Measurements from ENCODE around the gene TGM1.
A peak's percentile ranks its signal among the peaks of the same experiment; 100 is the strongest.

Gene TGM1

DNA sequence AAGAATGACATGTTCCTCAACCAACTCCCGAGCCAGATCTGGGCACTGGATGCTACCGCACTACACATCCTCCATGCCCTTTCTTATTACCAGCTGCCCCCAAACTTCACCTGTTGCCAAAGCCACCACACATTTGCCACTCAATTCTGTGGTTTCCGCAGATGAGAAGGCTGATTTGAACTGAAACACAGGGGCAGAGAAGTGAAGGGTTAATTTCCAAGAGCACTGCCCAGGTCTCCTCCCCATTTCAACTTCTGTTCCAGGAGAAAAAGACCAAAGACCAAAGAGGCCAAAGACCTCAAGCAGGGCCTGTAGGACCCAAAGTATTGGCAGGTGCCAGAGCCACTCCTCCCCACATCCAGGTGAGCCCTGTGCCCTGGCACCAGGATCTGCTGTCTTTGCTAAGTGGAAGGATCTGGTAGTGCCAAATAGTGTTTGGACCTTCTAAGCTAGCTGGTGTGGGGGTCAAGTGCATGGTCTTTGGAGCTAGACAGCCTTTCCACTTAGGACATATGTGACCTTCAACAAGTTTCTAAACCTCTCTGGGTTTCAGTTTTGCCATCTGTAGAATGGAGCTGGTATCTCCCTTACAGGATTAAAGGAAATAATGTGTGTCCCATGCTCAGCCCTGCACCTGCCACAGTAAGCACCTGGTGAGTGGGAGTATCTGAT lies 28.6 kb upstream of the TGM1 start:
- DNase-seq = no peak

DNA sequence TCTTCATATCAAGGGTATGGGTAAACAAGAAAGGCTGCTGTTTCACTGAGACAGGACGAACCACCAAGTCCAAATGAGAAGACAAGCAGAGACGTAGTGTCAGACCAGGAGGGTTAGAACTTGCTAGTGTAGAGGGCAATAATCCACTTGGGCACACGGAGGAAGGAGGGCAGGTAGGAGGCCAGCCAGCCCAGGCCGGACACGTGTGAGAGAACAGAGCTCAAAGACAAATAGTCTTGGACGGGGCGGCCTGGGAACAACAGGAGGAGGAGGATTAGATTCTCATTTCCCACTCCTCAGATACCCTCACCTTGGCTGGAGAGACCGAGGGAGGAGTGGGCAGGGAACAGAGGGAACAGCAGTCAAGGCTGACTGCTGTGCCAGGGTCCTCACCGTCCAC lies 27.8 kb upstream of the TGM1 start:
- no peak for DNase-seq

DNA sequence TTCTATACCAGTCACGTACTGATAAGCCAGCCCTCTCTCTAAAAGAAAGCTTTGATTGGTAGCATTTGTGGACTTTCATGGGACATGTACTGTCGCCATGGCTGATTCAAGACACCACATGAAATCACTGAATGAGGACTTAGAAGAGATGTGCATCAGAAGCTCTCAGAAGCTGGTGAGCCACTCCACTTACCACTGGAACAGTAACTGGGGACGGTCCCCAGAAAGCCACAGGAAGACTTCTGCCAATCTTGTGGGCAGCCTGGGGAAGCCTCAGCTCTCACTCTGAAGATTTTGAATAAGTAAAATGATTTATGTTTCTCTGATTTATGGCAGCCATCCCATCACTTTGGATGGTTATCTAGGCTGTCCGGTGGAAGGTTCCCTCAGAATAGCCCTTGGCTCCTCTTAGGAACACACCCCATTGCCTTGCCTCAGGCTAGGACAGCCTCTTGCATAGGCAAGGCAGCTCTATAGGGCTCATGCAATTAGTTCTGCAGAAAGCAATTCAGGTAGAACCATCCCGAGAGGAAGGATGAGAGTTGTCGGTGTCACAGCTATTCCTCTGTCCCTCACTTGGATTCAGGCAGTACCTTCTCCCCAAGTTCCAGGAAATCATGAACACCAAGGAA lies 26.8 kb upstream of the TGM1 start:
- DNase-seq = peak; percentile 82

DNA sequence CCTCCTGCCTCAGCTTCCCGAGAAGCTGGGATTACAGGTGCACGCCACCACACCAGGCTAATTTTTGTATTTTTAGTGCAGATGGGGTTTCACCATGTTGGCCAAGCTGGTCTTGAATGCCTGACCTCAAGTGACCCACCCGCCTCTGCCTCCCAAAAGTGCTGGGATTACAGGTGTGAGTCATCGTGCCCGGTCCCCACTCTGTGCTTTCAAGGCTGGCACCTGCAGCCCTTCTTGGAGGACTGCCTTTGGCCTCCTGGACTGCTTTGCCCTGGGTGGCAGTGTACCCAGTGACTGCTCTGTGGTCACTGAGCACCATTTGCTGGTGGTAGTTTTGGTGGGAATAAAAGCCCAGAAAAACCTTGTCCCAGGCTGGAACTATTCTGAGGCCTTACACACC lies 24.0 kb upstream of the TGM1 start:
- DNase-seq = no peak

DNA sequence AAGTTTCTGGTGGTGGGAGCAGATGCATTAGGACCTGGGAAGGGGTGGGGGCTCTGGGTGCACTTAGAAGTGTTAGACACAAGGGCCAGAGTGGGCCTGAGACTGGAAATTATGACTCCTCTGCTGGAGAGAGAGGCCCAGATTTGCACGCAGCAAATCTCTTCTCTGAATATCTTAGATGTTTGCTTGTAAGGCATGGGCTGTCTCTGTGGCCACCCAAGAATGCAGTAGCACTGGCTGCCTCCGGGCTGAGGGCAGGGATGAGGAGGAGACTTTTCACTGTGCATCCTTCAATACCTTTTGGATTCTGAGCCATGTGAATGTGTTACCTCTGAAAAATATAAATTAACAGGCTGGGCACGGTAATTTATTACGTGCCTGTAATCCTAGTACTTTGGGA lies 22.4 kb upstream of the TGM1 start:
- DNase-seq = no peak

DNA sequence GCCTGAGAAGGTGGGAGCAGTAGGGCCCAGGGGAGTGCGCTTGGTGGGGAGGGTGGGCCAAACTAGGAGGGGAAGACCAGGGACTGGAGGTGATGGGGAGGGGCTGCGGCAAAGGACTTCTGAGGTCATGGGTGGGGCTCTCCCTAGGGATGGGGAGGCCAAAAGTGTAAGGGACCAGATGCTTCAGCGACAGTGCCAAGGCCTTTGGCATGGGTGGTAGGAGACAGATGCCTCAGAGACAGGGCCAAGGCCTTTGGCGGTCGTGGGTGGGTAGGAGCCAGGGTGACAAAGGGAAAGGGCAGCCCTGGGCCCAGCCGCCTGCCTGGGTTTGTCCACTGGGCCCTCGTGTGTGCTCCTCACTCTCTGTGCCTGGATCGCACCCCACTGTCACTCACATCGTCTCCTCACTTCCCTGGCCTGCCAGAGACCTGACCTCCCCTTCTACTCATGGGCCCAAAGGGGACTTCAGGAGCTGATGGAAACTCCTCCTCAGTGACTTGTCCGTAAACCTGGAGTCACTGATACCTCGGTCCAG lies 21.6 kb upstream of the TGM1 start:
- no peak for DNase-seq

DNA sequence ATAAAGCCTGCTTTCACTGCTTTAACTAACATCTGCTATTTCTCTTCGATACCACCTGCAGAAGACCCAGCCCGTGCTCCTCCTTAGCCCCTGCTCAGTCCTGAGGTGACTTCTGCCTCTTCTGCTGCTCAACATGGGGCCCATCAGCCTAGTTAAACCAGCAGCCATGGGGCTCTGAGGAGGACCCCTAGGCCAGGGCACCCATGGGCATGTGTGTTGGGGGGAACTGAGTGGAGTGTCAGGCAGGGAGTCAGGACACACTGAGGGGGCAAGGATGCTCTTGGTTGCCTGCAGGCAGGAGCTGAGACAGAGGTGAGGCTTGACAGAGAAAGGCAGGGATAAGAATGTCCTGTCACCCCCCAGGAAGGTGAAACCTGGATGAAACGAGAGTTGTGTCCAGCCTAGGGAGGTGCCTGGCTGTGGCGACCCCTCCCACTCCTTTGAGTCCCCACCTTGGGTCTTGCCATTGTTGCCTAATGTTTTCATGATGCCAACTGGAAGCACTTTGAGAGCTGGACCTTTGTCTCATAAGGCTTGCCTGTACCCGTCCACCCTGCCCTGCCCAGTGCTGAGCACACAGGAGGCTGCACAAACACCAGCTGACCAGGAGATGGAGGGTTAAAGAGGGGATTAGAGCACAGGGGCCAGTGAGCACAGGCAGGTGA lies 21.0 kb upstream of the TGM1 start:
- DNase-seq = no peak

DNA sequence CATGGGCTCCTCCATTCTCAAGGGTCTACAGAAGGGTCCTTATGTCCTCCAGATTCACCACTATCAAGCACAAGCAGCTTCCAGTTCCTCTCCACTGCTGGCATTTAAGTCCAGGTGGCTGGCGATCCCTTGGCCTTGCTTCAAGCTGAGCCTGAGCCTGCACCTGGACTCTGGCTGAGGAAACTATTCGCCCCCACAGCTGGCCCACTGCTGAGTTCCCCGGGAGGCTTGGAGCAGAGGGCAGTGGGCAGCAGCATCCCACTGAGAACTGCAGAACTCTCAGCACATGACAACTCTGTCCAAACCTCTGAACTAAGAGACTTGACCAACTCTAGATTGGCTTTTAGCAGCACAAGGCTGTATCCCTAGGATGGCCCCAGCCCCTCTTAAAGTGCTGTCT lies 19.8 kb upstream of the TGM1 start:
- DNase-seq = no peak

DNA sequence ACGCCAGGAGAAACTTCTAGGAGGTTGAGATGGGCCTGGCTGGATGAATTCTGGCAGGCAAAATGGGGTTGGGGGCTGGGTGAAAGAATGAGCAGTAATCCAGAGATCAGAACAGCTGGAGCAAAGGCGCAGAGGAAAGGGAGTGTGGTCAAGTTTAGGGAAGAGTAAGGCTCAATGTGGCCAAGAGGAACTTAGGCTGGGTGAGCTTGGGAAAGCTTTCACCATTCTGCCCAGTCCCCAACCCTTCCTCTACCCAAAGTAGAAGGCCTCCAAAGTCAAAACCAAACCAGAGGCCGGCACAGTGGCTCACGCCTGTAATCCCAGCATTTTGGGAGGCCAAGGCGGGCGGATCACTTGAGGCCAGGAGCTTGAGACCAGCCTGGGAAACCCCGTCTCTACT lies 18.7 kb upstream of the TGM1 start:
- DNase-seq = no peak

DNA sequence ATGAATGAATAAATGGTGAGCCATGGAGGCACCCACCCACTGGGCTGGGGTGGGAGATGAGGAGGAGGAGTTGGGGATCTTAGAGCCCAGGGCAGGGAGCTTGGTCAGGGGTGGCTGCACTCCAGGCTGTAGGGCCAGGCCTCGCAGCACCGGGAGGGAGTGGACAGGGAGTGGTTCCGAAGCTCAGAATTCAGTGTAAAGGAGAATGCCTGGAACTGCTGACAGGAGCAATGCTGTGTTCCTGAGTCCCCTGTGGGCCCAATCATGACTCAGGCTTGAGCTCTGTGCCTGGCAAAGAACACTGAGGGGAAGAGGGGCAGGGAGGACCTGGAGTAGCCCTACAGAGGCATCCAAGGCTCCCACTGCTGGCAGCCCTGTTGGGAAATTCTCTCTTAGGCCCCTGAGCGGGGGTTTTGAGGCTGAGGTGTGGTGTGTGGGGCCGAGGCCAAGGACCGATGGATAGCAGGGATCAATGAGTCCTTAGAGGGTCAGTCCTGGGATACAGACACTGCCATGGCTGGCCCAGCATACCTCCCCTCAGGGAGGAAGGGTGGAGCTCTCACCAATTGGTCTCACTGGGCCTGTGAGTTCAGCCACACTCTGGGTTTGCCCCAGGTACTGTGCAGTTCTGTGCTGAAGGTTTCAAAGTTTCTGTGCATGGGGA lies 18.0 kb upstream of the TGM1 start:
- no peak for DNase-seq

DNA sequence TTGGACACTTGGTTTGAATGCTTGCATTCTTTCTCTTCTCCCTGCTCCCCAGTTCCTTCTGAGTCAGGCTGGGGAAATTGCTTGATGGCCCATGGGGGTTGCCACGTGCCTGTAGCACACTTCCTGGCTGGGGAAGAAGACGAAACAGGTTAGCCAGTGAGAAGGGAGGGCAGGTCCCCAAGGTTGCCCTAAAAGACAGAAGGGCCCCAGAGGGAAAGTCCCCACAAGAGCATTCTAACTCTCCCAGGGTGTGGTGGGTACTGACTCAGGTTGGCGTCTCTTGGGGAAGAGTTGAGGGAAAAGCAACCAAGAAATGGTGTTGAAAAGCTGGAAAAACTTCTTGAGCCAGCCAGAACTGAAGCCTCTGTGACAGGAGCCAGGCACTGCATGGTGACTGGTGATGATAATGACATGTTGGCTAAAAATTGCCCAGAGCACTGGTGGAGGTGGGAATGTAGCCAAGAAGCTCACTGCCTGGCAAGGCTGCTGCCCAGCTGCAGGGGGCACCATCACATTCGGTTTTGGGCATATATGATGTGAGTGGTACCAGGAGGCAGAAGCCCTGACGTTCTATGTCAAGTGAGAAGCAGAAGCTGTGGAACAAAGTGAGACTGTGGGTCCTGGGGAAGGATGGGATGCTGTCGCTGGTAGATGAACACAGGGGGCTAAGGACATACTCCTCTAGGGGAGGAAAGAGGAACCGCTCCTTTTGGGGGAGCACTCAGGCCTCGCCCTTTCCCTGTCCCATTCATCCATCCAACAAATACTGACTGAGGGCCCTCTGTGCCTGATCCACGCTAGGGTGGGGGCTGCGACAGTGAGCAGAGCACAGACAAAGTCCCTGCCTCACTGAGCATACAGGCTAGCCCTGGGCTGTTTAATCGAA lies 16.6 kb upstream of the TGM1 start:
- peak; percentile 75 for DNase-seq

DNA sequence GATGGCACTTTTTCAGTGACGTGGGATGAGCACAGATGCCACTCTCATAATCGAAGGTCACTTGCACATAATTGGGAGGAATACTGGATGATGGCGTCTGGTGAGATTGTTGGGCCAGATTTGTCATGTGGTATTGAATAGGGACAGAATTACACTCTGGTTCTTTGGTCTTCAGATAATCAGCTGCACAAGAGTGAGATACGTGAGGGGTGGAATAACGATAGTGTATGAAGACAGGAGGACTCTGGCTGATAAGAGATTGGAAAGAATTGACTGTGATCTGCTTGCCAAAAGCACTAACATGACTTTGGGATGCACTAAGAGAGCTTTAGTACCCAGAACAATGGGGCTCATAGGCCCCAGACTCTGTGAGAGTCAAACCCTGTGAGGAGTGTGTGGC lies 15.4 kb upstream of the TGM1 start:
- no peak for DNase-seq

DNA sequence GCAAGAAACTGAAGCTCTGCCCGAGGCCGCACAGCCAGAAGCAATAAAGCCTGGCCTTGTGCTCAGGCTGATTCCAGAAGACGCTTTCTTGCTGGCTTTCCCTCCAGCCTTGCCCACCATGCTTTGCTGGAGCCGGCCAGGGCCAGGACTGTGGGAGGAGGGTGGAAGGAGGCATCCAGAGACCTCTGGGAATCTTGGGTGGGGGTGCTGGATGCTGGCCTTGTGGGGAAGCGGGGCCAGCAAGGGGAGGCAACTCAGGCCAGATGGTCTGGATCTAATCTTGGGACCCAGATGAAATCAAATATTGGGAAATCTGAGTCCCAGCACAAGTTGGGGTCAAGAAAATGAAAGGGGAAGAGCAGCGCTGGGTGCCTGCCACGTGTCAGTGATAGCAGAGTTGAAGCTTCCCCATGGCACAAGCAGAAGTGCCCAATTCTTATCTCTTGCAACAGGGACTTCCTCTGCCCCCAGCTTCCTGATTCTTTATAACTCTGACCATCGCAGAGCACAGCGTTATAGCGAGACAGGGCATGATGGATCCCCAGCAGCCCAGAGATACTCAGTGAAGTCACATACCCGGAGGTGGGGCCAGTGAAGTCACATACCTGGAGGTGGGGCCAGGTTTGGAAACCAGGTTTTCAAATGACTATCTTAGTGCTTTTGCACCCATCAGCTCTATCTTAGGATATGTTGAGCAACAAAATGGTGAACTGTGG lies 14.8 kb upstream of the TGM1 start:
- peak; percentile 49 for DNase-seq

DNA sequence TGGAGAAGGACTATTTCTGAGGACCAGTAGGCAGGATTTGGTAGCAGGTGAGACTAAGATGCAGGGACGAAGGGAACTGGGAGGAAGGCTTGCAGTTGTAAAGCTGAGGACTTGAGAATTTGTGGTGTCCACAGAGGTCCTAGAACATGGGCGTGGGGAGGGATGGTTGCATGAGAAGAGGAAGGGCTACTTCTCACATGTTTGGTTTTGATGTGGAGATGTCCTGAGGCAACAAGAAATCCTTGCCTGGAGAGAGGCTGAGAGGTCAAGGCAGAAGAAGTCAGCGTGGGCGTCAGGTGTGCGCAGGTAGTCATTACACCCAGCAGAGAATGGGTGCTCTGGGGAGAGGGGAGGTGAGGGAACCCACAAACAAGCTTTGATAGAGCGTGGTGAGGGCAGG lies 14.1 kb upstream of the TGM1 start:
- DNase-seq = no peak

DNA sequence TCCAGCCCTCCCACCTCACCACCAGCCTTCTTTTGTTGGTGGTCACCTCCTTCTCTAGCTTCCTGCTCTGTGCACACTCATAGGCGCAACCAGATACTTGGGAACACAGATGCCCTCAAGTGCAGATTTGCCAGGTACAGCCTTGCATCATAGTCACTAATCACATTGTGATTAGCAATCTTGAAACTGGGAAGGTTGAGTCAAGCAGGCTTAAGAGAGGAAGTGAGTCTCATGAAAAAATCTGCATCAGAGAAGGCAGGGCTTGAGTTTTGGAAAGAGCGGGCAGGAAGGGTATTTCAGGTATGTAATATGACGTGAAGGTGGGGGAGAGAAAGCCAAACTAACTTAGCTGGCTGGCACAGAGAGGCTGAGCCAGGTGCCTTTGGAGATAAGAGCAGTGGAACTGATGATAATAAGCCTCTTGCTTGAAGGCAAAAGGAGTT lies 11.1 kb upstream of the TGM1 start:
- DNase-seq = peak; percentile 66

DNA sequence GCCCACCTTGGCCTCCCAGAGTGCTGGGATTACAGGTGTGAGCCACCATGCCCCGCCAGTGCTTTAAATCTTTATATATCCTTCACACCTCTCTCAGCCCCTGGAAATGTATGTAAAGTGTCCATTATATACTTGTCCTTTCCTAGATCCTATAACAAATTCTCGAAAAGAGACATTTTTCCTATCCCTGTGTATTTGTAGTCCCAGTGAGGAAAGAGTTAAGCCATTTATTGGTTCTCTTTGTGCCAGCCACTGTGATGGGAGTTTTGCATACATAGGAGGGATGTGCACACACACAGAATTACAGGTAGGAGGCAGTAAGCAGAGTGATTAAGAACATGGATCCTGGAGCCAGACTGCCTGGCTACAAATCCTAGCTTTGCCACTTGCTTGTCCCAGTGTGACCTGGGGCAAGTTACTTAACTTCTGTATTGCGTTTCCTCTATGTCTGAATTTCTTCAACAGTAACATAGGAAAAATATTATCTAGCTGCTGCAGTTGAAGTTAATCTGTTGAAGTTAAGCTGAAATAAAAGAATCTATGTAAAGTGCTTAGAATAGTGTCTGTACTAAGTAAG lies 10.5 kb upstream of the TGM1 start:
- no peak for DNase-seq

DNA sequence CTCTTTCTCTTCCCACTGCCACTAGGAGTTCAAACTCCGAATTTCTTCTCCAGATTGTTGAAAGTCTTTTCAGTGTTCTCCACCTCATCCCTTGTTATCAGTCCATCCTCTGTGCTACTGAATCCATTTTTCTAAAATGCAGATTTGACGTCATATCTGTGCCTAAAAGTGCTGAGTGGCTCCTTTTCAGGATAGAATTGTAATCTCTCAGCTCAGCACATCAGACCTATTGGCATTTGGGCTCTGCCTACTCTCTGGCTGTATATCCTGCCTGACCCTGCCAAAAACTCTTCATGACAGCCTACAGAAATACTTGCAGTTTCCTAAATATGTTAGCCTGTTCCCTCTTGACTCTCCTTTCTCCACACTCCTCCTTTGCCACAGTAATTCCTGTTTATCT lies 9.5 kb upstream of the TGM1 start:
- DNase-seq = no peak

DNA sequence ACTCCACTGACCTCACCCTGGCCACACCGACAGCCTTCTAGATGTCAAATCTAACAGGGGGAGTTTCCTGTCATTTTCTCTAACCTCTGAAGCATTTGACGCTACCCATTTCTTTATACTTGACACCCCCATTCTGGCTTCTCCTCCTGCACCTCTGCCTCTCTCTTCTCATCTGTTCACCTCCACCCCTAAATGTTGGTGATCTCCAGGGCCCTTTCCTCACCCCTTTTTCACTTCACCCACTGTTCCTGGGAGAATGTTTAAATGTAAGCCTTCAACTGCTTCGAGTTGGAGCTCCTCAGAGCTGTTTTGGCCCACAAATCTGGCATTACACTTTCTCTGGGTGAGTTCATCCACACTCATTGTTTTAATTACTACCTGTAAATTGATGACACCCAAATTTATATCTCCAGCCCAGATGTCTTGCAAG lies 8.9 kb upstream of the TGM1 start:
- no peak for DNase-seq

DNA sequence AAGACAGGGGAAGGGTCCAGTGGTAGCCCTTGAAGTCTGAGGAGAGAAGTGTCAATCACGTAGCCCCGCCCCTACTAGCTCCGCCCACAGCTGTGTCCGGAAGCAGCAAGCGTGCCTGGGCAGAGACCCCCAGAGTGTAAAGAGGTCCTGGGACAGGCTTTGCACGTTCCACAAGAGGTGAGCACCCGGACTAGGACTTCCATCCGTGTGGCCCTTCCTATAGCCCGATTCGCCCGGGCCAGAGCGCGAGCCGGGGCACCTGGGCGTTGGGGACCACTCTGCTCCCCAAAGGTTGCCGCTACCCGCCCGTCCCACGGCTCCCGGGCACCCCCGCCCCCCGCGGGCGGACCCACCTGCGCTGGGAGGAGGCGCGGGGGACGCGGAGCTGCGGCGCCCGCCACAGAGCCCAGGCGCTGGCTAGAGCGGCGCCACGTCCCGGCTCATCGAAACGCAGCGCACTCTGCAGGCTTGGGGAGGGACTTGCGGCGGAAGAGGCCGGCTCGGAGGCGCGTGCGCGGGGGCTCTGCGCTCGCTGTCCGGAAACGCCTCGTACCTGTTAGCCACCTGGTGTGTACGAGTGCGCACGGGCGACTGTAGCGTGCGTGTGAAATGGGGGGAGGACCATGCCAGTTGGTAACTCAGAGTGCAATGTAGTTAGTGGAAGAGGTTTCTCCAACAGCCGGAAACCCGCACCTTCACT lies 8.3 kb upstream of the TGM1 start, which contains the start of gene RABGGTA:
Gene RABGGTA, minus strand, starts transcription at position 464 of the 700 bp plus-strand sequence. CDS start 482 bp downstream, outside the sequence.
- peak; percentile 90 for DNase-seq

DNA sequence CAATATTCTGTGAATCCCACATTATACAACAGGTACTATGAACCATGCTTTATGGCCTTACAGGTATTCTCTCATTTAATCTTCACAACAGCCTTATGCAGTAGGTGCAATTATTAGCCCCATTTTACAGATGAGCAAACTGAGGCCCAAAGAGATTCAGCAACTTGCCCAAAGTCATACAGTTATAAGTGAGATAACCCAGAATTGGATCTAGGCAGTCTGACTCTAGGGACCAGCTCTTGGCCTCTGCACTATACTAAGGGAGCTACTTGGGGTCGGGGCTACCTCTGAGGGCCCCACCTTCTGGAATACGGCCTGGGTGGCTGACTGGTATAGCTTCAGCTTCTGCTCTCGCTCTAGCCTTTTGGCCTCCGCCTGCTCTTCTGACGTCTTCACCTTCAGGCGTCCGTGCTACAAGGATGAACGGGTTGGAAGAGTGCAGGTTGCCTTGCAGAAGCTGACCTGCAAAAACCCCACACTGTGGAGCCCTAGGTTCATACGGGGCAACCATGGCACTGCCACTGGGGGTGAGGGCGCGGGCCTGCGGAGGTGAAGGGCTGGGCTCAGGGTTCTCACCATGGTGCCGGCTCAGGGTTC lies 7.7 kb upstream of the TGM1 start:
- no peak for DNase-seq
